HG03175 (cell line): ENCODE measurements around the gene MISP3.
A peak's percentile ranks its signal among the peaks of the same experiment; 100 is the strongest.
"Not testable (repeated sequence)": the region's sequence is repeated elsewhere in the genome, so short reads cannot be mapped to it uniquely, and the experiment has no call there.

ENCODE experiments used
- ATAC-seq: cut with Tn5 transposase; IDR thresholded peaks from one replicate; pipeline ENCODE4 v1.9.1; 2021; ENCODE audit warnings: mild to moderate bottlenecking, moderate library complexity; ENCODE audit not compliant: unreplicated experiment

The MISP3 gene

DNA sequence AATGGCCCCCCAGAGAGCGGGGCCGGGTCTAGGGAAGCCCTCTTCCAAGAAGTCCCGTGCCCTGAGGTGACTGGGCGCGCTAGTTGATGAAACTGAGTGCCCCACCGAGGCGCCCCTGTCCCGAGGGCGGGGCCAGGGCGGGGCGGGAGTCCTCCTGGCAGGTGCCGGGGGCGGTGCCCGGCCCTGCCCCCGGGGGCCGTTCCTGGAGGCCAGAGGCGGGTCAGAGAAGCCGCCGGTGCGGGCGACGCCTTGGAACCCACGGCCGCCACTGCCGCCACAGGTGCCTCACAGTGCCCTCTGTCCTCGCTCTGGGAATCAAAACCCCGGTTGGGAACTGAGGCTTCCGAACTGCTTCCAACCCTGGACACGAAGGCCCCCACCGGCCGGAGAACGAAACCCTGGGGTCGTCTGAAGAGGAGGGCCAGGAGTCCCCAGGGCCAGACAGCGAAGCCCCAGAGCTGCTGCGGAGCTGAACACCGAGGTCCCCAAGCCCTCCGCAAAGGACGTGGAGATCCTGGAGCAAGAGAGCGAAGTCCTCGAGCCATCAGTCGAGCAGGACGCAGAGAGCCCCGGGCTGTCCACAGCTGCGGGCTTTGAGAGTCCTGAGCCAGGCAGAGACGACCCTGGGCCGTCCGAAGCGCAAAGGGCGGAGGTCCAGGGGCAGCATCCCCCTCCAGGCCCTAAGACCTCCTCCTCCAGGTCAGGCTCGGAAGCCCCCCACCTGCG lies at the start of gene MISP3:
Gene MISP3, plus strand, starts transcription at position 252 of the 726 bp plus-strand sequence. CDS start 524 bp downstream, outside the sequence.
- no peak for ATAC-seq

GRCh38 chr19:14023404-14024235 lies 49.0 kb upstream of the MISP3 start:
- ATAC-seq: no peak

DNA sequence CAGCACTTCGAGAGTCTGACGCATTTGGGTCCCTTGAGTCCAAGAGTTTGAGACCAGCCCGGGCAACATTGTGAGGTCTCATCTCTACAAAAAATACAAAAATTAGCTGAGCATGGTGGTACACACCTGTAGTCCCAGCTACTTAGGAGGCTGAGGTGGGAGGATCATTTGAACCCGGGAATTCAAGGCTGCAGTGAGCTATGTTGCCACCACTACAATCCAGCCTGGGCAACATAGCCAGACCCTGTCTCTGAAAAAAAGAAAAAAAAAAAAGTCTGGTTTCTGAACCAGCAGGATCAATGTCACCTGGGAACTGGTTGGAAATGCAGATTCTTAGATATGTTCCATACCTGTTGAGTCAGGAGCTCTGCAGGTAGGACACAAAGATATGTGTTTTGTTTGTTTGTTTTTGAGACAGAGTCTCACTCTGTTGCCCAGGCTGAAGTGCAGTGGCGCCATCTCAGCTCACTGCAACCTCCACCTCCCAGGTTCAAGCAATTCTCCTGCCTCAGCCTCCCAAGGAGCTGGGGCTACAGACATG lies 45.9 kb upstream of the MISP3 start:
- ATAC-seq: not testable (repeated sequence)

DNA sequence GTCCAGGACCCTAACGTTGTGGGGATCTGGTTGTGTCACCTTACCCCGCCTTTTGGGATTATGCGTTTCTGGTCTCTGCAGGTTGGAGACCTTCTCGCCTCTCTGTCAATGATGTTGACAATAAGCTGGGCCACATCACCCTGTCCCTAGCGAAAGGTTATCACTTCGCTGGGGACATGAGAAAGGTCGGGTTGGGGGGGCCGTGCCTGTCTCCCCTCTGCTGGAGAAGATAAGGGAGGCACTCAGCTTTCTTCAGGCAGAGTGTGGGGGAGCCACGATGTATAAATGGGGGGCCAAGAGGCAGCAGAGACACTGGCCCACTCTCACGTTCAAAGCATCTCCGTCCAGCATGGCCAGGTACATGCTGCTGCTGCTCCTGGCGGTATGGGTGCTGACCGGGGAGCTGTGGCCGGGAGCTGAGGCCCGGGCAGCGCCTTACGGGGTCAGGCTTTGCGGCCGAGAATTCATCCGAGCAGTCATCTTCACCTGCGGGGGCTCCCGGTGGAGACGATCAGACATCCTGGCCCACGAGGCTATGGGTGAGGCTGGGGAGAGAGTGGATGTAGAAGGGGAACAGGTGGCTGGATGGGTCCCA lies 44.6 kb upstream of the MISP3 start, which contains the start of gene RLN3:
Gene RLN3, plus strand, starts transcription at position 293 of the 595 bp plus-strand sequence. Its CDS starts 57 bp downstream, at position 350.
- no peak for ATAC-seq

- no peak for ATAC-seq
These were observed 43.7 kb upstream of the MISP3 start for GRCh38 chr19:14028901-14029300.

DNA sequence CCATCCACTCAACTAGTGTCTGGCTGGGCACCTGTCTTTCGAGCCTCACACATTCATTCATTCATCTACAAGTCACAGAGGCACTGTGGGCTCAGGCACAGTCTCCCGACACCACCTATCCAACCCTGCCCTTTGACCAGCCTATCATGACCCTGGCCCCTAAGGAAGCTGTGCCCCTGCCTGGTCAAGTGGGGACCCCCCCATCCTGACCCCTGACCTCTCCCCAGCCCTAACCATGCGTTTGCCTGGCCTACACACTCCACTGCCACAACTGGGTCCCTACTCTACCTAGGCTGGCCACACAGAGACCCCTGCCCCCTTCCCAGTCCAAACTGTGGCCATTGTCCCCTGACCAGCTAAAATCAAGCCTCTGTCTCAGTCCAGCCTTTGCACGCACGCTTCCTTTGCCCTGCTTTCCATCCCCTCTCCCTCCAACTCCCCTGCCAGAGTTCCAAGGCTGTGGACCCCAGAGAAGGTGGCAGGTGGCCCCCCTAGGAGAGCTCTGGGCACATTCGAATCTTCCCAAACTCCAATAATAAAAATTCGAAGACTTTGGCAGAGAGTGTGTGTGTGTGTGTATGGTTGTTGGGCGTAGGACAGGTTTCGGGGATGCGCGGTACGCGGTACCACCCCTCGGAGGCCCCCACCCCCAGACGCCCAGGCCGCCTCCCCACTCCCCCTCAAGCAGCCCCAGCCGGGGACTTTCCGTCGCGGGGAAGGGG lies 41.4 kb upstream of the MISP3 start:
- no peak for ATAC-seq

DNA sequence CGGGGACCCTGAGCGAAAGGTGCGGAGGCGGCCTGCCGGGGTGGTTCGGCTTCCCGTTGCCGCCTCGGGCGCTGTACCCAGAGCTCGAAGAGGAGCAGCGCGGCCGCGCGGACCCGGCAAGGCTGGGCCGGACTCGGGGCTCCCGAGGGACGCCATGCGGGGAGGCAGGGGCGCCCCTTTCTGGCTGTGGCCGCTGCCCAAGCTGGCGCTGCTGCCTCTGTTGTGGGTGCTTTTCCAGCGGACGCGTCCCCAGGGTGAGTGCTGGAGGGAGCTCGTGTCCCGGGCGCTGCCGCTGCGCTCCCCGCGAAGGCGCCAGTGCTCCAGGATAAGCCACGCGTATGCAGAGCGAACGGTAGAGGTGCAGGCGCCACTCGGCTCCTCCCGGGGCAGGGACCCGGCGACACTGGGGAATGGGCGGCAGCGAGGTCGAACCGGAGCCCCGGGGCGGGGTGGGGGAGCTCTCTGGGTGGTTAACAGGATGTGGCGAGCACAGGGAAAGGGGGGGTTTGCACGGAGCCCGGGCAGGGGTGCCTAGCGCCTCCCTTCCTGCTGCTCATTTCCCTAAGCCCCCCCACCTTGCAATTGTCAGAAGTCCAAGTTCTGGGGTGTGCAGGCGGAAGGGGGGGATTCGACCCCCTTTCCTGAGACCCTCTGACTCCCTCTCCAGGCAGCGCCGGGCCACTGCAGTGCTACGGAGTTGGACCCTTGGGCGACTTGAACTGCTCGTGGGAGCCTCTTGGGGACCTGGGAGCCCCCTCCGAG lies 40.7 kb upstream of the MISP3 start, which contains the start of gene IL27RA:
Gene IL27RA, plus strand, starts transcription at position 44 of the 762 bp plus-strand sequence. Its CDS starts 111 bp downstream, at position 155.
- ATAC-seq: peak; percentile 48

GRCh38 chr19:14033946-14034345 lies 38.6 kb upstream of the MISP3 start:
- no peak for ATAC-seq

GRCh38 chr19:14035159-14035558 lies 37.4 kb upstream of the MISP3 start:
- not testable (repeated sequence) for ATAC-seq

- no peak for ATAC-seq
These were observed 36.9 kb upstream of the MISP3 start for GRCh38 chr19:14035706-14036105.

GRCh38 chr19:14039181-14039580 lies 33.4 kb upstream of the MISP3 start:
- ATAC-seq: no peak

- ATAC-seq: not testable (repeated sequence)
These were observed 29.7 kb upstream of the MISP3 start for GRCh38 chr19:14042659-14043608.

DNA sequence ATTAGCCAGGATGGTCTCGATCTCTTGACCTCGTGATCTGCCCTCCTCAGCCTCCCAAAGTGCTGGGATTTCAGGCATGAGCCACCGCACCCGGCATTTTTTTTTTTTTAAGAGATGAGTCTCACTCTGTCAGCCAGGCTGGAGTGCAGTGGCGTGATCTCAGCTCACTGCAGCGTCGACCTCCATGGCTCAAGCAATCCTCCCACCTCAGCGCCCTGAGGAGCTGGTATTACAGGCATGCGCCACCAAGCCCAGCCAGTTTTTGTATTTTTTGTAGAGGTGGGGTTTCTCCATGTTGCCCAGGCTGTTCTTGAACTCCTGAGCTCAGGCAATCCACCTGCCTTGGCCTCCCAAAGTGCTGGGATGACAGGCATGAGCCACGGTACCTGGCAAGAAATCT lies 24.7 kb upstream of the MISP3 start:
- not testable (repeated sequence) for ATAC-seq

DNA sequence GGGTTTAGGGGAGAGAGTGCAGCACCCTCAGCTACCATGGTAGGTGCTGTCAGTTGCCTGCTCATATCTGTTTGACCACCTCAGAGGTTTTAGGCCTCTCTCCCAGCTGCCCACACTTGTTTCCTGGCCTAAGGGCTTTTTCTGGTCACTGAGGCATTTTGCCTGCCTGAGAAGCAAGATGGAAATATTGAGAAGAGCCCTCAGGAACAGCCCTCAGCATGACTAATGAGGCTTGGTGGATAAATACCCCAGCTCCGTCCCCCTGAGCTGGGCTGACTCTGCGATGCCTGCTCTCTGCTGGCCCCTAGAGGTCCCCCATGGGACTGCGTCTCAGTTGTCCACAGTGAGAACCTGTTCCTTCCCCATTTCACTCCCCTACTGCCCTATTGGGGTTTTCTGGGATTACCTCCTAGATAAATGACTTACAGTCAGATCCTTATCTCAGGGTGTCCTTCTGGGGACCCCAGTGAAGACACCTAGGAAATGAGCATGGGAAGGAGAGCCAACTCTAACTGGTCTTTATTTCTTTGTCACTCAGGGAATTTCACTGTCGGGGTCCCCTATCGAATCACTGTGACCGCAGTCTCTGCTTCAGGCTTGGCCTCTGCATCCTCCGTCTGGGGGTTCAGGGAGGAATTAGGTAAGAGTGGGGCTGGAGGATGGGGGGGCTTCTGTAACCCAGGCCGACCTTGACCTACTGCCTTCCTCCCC lies 24.0 kb upstream of the MISP3 start:
- ATAC-seq: no peak

- no peak for ATAC-seq
These were observed 22.1 kb upstream of the MISP3 start for GRCh38 chr19:14050512-14050911.

- ATAC-seq: not testable (repeated sequence)
These were observed 21.6 kb upstream of the MISP3 start for GRCh38 chr19:14050961-14051360.

GRCh38 chr19:14051980-14052379 lies 20.6 kb upstream of the MISP3 start:
- ATAC-seq: no peak

GRCh38 chr19:14052470-14052869 lies 20.1 kb upstream of the MISP3 start:
- ATAC-seq: no peak
